ENCODE measurements around the gene DCLK1. TPM values are rescaled to one million over a fixed set of nuclear protein-coding genes. Genes with fewer than 3 reads are reported as not detected.

DCLK1 gene
- total and polyA plus RNA-seq, 7 donors, result 0.98 to 15.1 (median 3.9) TPM

- H3K9me3 ChIP-seq, result peaks cover 3% of the 10 kb centered on the region
- DNase-seq (no peak), ATAC-seq (no peak)
- intact Hi-C loops (cut with DNase I), result no loop called here
- no peak overlapping the region for H3K27ac ChIP-seq
- no peaks in the 10 kb centered on the region for H3K27me3 ChIP-seq (ENCODE audit: insufficient read depth in 3 of 3, low read length in 2 of 3)
- H3K4me3 ChIP-seq, result no peak overlapping the region
- TF ChIP-seq, protein P1, sequence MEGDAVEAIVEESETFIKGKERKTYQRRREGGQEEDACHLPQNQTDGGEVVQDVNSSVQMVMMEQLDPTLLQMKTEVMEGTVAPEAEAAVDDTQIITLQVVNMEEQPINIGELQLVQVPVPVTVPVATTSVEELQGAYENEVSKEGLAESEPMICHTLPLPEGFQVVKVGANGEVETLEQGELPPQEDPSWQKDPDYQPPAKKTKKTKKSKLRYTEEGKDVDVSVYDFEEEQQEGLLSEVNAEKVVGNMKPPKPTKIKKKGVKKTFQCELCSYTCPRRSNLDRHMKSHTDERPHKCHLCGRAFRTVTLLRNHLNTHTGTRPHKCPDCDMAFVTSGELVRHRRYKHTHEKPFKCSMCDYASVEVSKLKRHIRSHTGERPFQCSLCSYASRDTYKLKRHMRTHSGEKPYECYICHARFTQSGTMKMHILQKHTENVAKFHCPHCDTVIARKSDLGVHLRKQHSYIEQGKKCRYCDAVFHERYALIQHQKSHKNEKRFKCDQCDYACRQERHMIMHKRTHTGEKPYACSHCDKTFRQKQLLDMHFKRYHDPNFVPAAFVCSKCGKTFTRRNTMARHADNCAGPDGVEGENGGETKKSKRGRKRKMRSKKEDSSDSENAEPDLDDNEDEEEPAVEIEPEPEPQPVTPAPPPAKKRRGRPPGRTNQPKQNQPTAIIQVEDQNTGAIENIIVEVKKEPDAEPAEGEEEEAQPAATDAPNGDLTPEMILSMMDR (IDR thresholded peaks at IDR 0.05), result no peak
- WGBS, 3 donors, result 78 to 88% (median 84%) methylated on average over 3 of the region's 3 CpGs
- no peaks in the 10 kb centered on the region for H3K4me1 ChIP-seq
- H3K36me3 ChIP-seq (ENCODE audit: insufficient read depth in 1 of 2, low read depth in 1 of 2), result no peaks in the 10 kb centered on the region
Measured at GRCh38 chr13:36014763-36015162, 116.4 kb downstream of the DCLK1 start.

DNA sequence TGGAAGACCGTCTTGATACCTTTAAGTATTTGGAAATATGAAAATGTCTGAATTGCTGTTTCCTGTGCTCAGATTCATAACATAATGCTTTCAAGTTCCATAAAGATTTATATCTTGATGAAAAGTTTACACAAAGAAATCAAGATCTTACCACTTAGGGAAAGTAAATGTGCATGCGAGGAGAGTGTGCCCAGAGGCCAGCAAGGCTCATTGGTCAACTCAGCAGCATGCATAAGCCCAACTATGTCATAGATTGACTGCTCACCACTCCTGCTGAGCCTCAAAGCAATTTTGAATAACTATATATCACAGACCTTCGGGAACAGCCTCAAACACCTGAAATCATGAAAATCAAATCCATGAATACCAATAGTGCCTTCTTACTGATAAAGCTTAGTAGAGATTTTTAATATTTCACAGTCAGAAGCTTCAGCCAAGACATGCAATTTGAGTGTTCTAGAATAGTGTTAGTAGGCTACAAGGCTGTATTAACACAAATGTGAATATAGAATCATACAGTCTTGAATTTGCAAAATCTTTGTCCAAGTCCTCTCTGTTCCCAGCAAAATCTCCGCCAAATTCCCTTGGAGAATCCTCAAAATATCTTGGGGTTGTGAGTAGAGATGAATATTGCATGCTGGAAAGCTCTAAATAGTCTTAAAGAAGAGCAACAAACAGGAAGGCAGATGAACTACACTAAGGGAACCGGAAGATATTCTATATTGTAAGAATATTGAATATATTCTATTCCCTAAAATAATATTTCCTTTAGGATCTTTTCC lies 124.1 kb downstream of the DCLK1 start:
- ATAC-seq, result no peak
- TF ChIP-seq, protein P1 (IDR thresholded peaks at IDR 0.05), result no peak
- intact Hi-C loops (cut with DNase I), result no loop called here
- H3K27ac ChIP-seq, result no peak overlapping the region
- H3K4me3 ChIP-seq, result no peak overlapping the region
- no peaks in the 10 kb centered on the region for H3K36me3 ChIP-seq (ENCODE audit: insufficient read depth in 1 of 2, low read depth in 1 of 2)
- H3K4me1 ChIP-seq, result no peaks in the 10 kb centered on the region
- no peaks in the 10 kb centered on the region for H3K9me3 ChIP-seq
- WGBS, 3 donors, result 64 to 68% (median 66%) methylated on average over 5 of the region's 5 CpGs
- H3K27me3 ChIP-seq (ENCODE audit: insufficient read depth in 3 of 3, low read length in 2 of 3), result no peaks in the 10 kb centered on the region
- no peak for DNase-seq

DNA sequence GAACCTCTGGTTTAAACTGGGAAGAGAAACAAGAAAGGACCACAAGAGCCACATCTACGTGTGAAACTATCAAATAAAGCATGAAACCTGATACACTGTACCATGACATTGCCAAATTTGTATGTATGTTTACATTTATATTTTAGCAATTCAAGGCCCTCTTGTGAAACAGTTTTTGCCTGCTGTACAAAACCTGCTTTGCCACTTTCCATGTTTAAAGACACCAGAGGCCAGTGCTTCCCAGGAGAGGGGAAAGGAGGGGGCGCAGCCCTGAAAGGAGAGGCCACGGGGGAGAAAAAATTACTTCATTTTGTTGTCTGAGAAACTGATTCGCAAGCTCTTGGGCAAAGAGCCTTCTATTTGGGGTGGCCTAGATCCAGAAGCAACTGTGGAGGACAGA lies 124.8 kb downstream of the DCLK1 start:
- Histone ChIP-seq H3K4me3 (no peak overlapping the region), H3K4me1 (no peaks in the 10 kb centered on the region), H3K9me3 (no peaks in the 10 kb centered on the region), H3K27ac (no peak overlapping the region), H3K27me3 (ENCODE audit: insufficient read depth in 3 of 3, low read length in 2 of 3) (no peaks in the 10 kb centered on the region), H3K36me3 (ENCODE audit: insufficient read depth in 1 of 2, low read depth in 1 of 2) (no peaks in the 10 kb centered on the region)
- TF ChIP-seq, protein P1 (IDR thresholded peaks at IDR 0.05), result no peak
- intact Hi-C loops (cut with DNase I), result no loop called here
- ATAC-seq, result no peak
- DNase-seq, result no peak
- WGBS, 3 donors, result 57 to 79% (median 66%) methylated on average over 4 of the region's 4 CpGs

DNA sequence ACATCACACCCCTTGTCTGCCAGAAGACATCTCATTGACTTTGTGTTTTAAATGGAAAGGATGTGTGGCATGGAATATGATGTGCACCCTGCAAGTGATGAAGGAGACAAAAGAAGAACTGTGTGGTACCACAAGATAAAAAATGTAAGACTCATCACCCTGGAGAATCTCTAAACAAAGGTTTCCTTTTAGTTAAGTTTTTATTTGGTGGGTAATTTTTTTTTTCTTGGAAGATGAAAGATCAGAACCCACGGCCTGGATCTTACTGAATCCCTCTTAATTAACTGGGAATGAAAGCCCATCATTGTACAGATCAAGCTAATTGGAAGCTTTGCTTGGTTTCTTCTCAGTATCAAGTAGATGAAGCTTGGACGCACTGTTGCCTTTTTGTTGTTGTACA lies 129.6 kb downstream of the DCLK1 start:
- Histone ChIP-seq H3K4me1 (no peaks in the 10 kb centered on the region), H3K27ac (no peak overlapping the region), H3K4me3 (no peak overlapping the region), H3K9me3 (no peaks in the 10 kb centered on the region), H3K36me3 (ENCODE audit: insufficient read depth in 1 of 2, low read depth in 1 of 2) (no peaks in the 10 kb centered on the region), H3K27me3 (ENCODE audit: insufficient read depth in 3 of 3, low read length in 2 of 3) (no peaks in the 10 kb centered on the region)
- no peak for DNase-seq
- 75 to 85% (median 79%) methylated on average over 2 of the region's 2 CpGs for WGBS, 3 donors
- TF ChIP-seq, protein P1 (IDR thresholded peaks at IDR 0.05), result no peak
- ATAC-seq, result no peak
- intact Hi-C loops (cut with DNase I), result no loop called here

GRCh38 chr13:36000028-36000427 lies 131.2 kb downstream of the DCLK1 start:
- H3K36me3 ChIP-seq (ENCODE audit: insufficient read depth in 1 of 2, low read depth in 1 of 2), result no peaks in the 10 kb centered on the region
- ATAC-seq, result no peak
- 78 to 83% (median 80%) methylated on average over 2 of the region's 2 CpGs for WGBS, 3 donors
- intact Hi-C loops (cut with DNase I), result no loop called here
- no peak for DNase-seq
- no peak overlapping the region for H3K27ac ChIP-seq
- no peak overlapping the region for H3K4me3 ChIP-seq
- H3K9me3 ChIP-seq, result no peaks in the 10 kb centered on the region
- peaks cover 2% of the 10 kb centered on the region for H3K4me1 ChIP-seq
- H3K27me3 ChIP-seq (ENCODE audit: insufficient read depth in 3 of 3, low read length in 2 of 3), result no peaks in the 10 kb centered on the region
- TF ChIP-seq, protein P1 (IDR thresholded peaks at IDR 0.05), result no peak
